IMR-90 (cell line): ENCODE results near the gene PSMC5. TPM values are rescaled to one million over a fixed set of nuclear protein-coding genes. Genes with fewer than 3 reads are reported as not detected.

ENCODE experiments used
- ATAC-seq: fragments of 200-7000 bp; cut with Tn5 transposase; 2 replicates; pipeline ENCODE4 v1.9.1; 2020; ENCODE audit warnings: low read depth, mild to moderate bottlenecking, moderate library complexity
- BruUV-seq: library from RNA; stranded (reverse); fragments of 400-500 nt; replicated peaks from 2 replicates; lab custom pipeline; 2021; lab: Mats Ljungman, UMichigan
- CTCF ChIA-PET: fragments of 300-600 bp; formaldehyde crosslinking; extraction: SDS; loops from one replicate; lab custom pipeline; 2021; ENCODE audit warnings: antibody characterized with exemption; lab: Yijun Ruan, JAX
- POLR2A ChIA-PET: fragments of 300-600 bp; sonication (Branson Sonifier 250); formaldehyde crosslinking; loops from one replicate; lab custom pipeline; 2022; ENCODE audit warnings: antibody characterized with exemption; ENCODE audit not compliant: unreplicated experiment; lab: Charles Lee
- DNase-seq: peaks from one replicate; pipeline ENCODE4 v3.0.0; 2013
- H2AFZ ChIP-seq: replicated peaks from 2 replicates; pipeline ENCODE3; 2013; ENCODE audit warnings: low read length, mild to moderate bottlenecking; ENCODE audit not compliant: poor library complexity
- H2AK5ac ChIP-seq: 2 replicates; pipeline ENCODE4 v1.6.1; 2013; ENCODE audit warnings: low read depth, low read length, inconsistent platforms
- H2AK9ac ChIP-seq: replicated peaks from 2 replicates; pipeline ENCODE3; 2013; ENCODE audit warnings: mild to moderate bottlenecking, low read depth, low read length, moderate library complexity; ENCODE audit not compliant: poor library complexity
- H2BK120ac ChIP-seq: 2 replicates; pipeline ENCODE4 v1.6.1; 2013; ENCODE audit warnings: low read depth, low read length, inconsistent platforms
- H2BK15ac ChIP-seq: 3 replicates; pipeline ENCODE4 v1.6.1; 2013; ENCODE audit warnings: low read depth, low read length, inconsistent platforms
- H2BK20ac ChIP-seq: 2 replicates; pipeline ENCODE4 v1.6.1; 2013; ENCODE audit warnings: low read depth, mild to moderate bottlenecking, inconsistent platforms, low read length, moderate library complexity
- H2BK5ac ChIP-seq: 2 replicates; pipeline ENCODE4 v1.6.1; 2013; ENCODE audit warnings: mild to moderate bottlenecking, low read depth, low read length, inconsistent platforms; ENCODE audit not compliant: poor library complexity, severe bottlenecking
- H3K14ac ChIP-seq: replicated peaks from 2 replicates; pipeline ENCODE4 v1.6.1; 2013; ENCODE audit warnings: low read depth, low read length, inconsistent platforms
- H3K18ac ChIP-seq: 2 replicates; pipeline ENCODE4 v1.6.1; 2013; ENCODE audit warnings: low read depth, low read length, control low read depth
- H3K23ac ChIP-seq: 2 replicates; pipeline ENCODE4 v1.6.1; 2013; ENCODE audit warnings: low read depth, low read length, inconsistent platforms
- H3K27ac ChIP-seq: 2 replicates; pipeline ENCODE4 v1.5.1; 2013; ENCODE audit warnings: mild to moderate bottlenecking, control low read depth, low read length; ENCODE audit not compliant: insufficient read depth
- H3K27me3 ChIP-seq: 2 replicates; pipeline ENCODE4 v1.6.1; 2013; ENCODE audit warnings: low read length; ENCODE audit not compliant: control insufficient read depth, insufficient read depth
- H3K36me3 ChIP-seq: 2 replicates; pipeline ENCODE4 v1.6.1; 2013; ENCODE audit warnings: low read length, mixed read lengths; ENCODE audit not compliant: control insufficient read depth, insufficient read depth
- H3K4ac ChIP-seq: 2 replicates; pipeline ENCODE4 v1.6.1; 2013; ENCODE audit warnings: low read depth, low read length, inconsistent platforms
- H3K4me1 ChIP-seq: 2 replicates; pipeline ENCODE4 v1.6.1; 2013; ENCODE audit warnings: low read length, mixed read lengths; ENCODE audit not compliant: control insufficient read depth, insufficient read depth
- H3K4me2 ChIP-seq: 2 replicates; pipeline ENCODE4 v1.6.1; 2013; ENCODE audit warnings: low read depth, mild to moderate bottlenecking, control low read depth, low read length, moderate library complexity
- H3K4me3 ChIP-seq: 2 replicates; pipeline ENCODE4 v1.5.1; 2013; ENCODE audit warnings: low read depth, mild to moderate bottlenecking, control low read depth, low read length, moderate library complexity; ENCODE audit not compliant: insufficient read depth
- H3K56ac ChIP-seq: 2 replicates; pipeline ENCODE4 v1.6.1; 2013; ENCODE audit warnings: low read length, inconsistent platforms; ENCODE audit not compliant: insufficient read depth; ENCODE audit errors: extremely low read depth
- H3K79me1 ChIP-seq, 2 experiments: 2 replicates each; pipeline ENCODE4 v1.6.1; 2013; ENCODE audit warnings: low read length in 2 of 2, inconsistent platforms in 1 of 2, low read depth in 1 of 2
- H3K9ac ChIP-seq: 2 replicates; pipeline ENCODE4 v1.6.1; 2013; ENCODE audit warnings: low read depth, low read length, control low read depth
- H3K9me1 ChIP-seq: 2 replicates; pipeline ENCODE4 v1.6.1; 2013; ENCODE audit warnings: low read length, inconsistent platforms; ENCODE audit not compliant: insufficient read depth
- H3K9me3 ChIP-seq: 2 replicates; pipeline ENCODE4 v1.6.1; 2013; ENCODE audit warnings: low read length; ENCODE audit not compliant: control insufficient read depth, insufficient read depth
- H4K20me1 ChIP-seq: 2 replicates; pipeline ENCODE4 v1.6.1; 2013; ENCODE audit warnings: low read length, inconsistent platforms; ENCODE audit not compliant: insufficient read depth
- H4K5ac ChIP-seq: 2 replicates; pipeline ENCODE4 v1.6.1; 2013; ENCODE audit warnings: mild to moderate bottlenecking, low read depth, low read length, control low read depth
- H4K8ac ChIP-seq, 2 experiments: 2 replicates each; pipeline ENCODE4 v1.6.1; 2013; ENCODE audit warnings: low read depth in 2 of 2, low read length in 2 of 2, control low read depth in 1 of 2, inconsistent platforms in 1 of 2
- H4K91ac ChIP-seq: 2 replicates; pipeline ENCODE4 v1.6.1; 2013; ENCODE audit warnings: low read depth, low read length, inconsistent platforms; ENCODE audit not compliant: insufficient read depth
- MAZ ChIP-seq: IDR thresholded peaks from 2 replicates; pipeline ENCODE4 v1.6.1; 2012; ENCODE audit warnings: low read depth, mild to moderate bottlenecking, low read length, improper control_type of control experiment, moderate library complexity, borderline replicate concordance
- WGBS, 2 experiments: methylation state at CpG; one replicate each; pipeline versions ENCODE4 v1.1.5 to v1.1.7; 2013; ENCODE audit warnings: missing lambda C conversion rate in 2 of 2; ENCODE audit not compliant: insufficient read length in 1 of 2; ENCODE audit errors: extremely low coverage in 2 of 2; 5-methylcytosine and 5-hydroxymethylcytosine counted together
- dilution Hi-C: fragments of 300-500 bp; cut with HindIII; formaldehyde crosslinking; loops from one replicate; pipeline ENCODE4 v1.14.3; 2018; ENCODE audit warnings: low sequenced_read_pairs; ENCODE audit not compliant: unreplicated experiment
- in situ Hi-C: fragments of 300-500 bp; cut with MboI; formaldehyde crosslinking; loops from 3 replicates; pipeline ENCODE4 v1.14.3; 2019; ENCODE audit warnings: low sequenced_read_pairs, inconsistent platforms, mixed read lengths
- intact Hi-C: fragments of 100-400 bp; cut with micrococcal nuclease; formaldehyde crosslinking; loops from 2 replicates; pipeline ENCODE4 v1.10.0; 2022
- polyA plus RNA-seq, 3 experiments: library from polyadenylated mRNA; depleted of rRNA; stranded (reverse); fragments of >200 nt; gene quantifications; 2 replicates each; pipeline ENCODE4 v1.2.3, GENCODE V29; 2012; ENCODE audit warnings: low replicate concordance in 1 of 3
- total RNA-seq: library from RNA; depleted of rRNA; stranded (reverse); fragments of >200 nt; gene quantifications from 2 replicates; pipeline ENCODE4 v1.2.3, GENCODE V29; 2012

The PSMC5 gene
- total and polyA plus RNA-seq, 2 of the 4 experiments (the other 2 are of a cell fraction), result 105 to 165 TPM

DNA sequence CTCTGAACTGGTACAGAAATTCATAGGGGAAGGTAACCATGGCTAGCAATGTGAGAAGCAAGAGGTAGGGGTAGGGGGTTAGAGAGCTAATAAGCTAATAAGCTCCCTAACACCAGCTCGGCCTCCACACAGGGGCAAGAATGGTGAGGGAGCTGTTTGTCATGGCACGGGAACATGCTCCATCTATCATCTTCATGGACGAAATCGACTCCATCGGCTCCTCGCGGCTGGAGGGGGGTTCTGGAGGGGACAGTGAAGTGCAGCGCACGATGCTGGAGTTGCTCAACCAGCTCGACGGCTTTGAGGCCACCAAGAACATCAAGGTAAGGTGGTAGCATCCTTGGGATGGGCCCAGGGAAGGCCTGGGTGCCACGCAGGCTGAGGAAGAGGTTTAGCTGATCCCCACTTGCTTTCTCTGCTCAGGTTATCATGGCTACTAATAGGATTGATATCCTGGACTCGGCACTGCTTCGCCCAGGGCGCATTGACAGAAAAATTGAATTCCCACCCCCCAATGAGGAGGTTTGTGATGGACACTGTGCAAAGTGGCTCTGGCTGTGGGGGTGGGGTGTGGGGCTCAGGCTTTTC is 3.8 kb downstream of the PSMC5 start:
- Histone ChIP-seq H3K27me3 (no peaks in the 10 kb centered on the region), H2BK120ac (no peak overlapping the region), H3K9ac (no peak overlapping the region), H3K4me3 (no peak overlapping the region), H4K5ac (no peak overlapping the region), H3K4me1 (peaks cover 1% of the 10 kb centered on the region; the same call in 1 of the 2 replicates), H3K56ac (no peak overlapping the region), H3K4me2 (no peak overlapping the region), H2AFZ (no peak overlapping the region), H3K23ac (no peak overlapping the region), H3K27ac (no peak overlapping the region), H3K36me3 (peaks cover 63% of the 10 kb centered on the region), H3K9me1 (no peaks in the 10 kb centered on the region), H4K91ac (no peak overlapping the region), H2AK5ac (no peak overlapping the region), H3K14ac (no peak overlapping the region), H2BK15ac (no peak overlapping the region), H2BK5ac (no peak overlapping the region), H2BK20ac (no peak overlapping the region), H4K8ac (no peak overlapping the region), H4K20me1 (peaks cover 49% of the 10 kb centered on the region), H3K18ac (no peak overlapping the region), H3K4ac (no peak overlapping the region), H3K9me3 (no peaks in the 10 kb centered on the region), H3K79me1 (peaks cover 32 to 75% of the 10 kb centered on the region in 2 experiments), H2AK9ac (no peak overlapping the region)
- dilution Hi-C loops, result no loop called here
- BruUV-seq, result no TSS peak
- TF ChIP-seq MAZ, result no peak
- ATAC-seq (no peak), DNase-seq (no peak)
- intact Hi-C loops, result no loop called here
- ChIA-PET CTCF (no interaction called here), POLR2A (interaction anchor here (0.6 kb wide), 1 partner anchor 10 kb away, joined by 4 read pairs; no protein-coding TSS in a partner anchor)
- in situ Hi-C loops, result no loop called here
- WGBS, 2 experiments, result 84% methylated on average over 4 of the region's 15 CpGs; no CpG with 5 or more reads in 1 of the 2 experiments
